Gastroesophageal sphincter (tissue), 4 donors: ENCODE results near the gene WDR20. TPM values are rescaled to one million over a fixed set of nuclear protein-coding genes. Genes with fewer than 3 reads are reported as not detected.

Source experiments
- ATAC-seq: fragments of 150-250 bp; one replicate; pipeline ENCODE4 v1.9.1; 2016; ENCODE audit warnings: mild to moderate bottlenecking, moderate library complexity
- H3K27ac ChIP-seq, 4 donors: fragments of 200-600 bp; sonication (generic) in 3 of 4; 1 replicate in 3 of 4; 2 replicates in 1 of 4; pipeline ENCODE4 v1.5.1; 2016 to 2019
- H3K27me3 ChIP-seq: fragments of 200-600 bp; sonication (generic); one replicate; pipeline ENCODE4 v1.5.1; 2019
- H3K36me3 ChIP-seq, 2 donors: fragments of 200-600 bp; sonication (generic); one replicate each; pipeline ENCODE4 v1.5.1; 2019; ENCODE audit warnings: control low read depth in 1 of 2
- H3K4me1 ChIP-seq, 3 donors: fragments of 200-600 bp; sonication (generic); 1 replicate in 2 of 3; 2 replicates in 1 of 3; pipeline ENCODE4 v1.5.1; 2016 to 2019; ENCODE audit warnings: control low read depth in 2 of 3
- H3K4me3 ChIP-seq, 2 donors: fragments of 200-600 bp; sonication (generic); one replicate each; pipeline ENCODE4 v1.5.1; 2019; ENCODE audit warnings: mild to moderate bottlenecking in 1 of 2, moderate library complexity in 1 of 2
- H3K9me3 ChIP-seq, 3 donors: fragments of 200-600 bp; sonication (generic); one replicate each; pipeline ENCODE4 v1.5.1; 2017 to 2019; ENCODE audit warnings: control low read depth in 2 of 3
- EP300 ChIP-seq: sonication (generic); formaldehyde crosslinking; IDR thresholded peaks from one replicate; pipeline ENCODE4 v1.6.1; 2017; ENCODE audit warnings: antibody characterized with exemption, mild to moderate bottlenecking
- POLR2A ChIP-seq, 2 donors: fragments of 450-650 bp; IDR thresholded peaks; one replicate each; pipeline ENCODE4 v1.6.1; 2017; ENCODE audit warnings: antibody characterized with exemption in 2 of 2, mild to moderate bottlenecking in 2 of 2, moderate library complexity in 1 of 2
- POLR2AphosphoS5 ChIP-seq: sonication (generic); formaldehyde crosslinking; IDR thresholded peaks from one replicate; pipeline ENCODE4 v1.6.1; 2017; ENCODE audit warnings: antibody characterized with exemption
- WGBS, 2 donors: methylation state at CpG; one replicate each; pipeline ENCODE4 v1.1.5; 2018; ENCODE audit warnings: low coverage in 1 of 2; 5-methylcytosine and 5-hydroxymethylcytosine counted together
- total RNA-seq, 4 donors: library from RNA; depleted of rRNA; stranded (reverse); fragments of >200 nt; gene quantifications; one replicate each; pipeline ENCODE4 v1.1.0, GENCODE V29; 2016
- TF ChIP-seq, protein P1 (sequence below), 4 experiments: fragments of 200-600 bp in 2 of 4; fragments of 450-650 bp in 2 of 4; sonication (generic) in 1 of 4; IDR thresholded peaks; one replicate each; pipeline ENCODE4 v1.5.1; 2017 to 2019; ENCODE audit warnings: antibody characterized with exemption in 4 of 4, mild to moderate bottlenecking in 2 of 4, moderate library complexity in 2 of 4

WDR20 gene, protein sequence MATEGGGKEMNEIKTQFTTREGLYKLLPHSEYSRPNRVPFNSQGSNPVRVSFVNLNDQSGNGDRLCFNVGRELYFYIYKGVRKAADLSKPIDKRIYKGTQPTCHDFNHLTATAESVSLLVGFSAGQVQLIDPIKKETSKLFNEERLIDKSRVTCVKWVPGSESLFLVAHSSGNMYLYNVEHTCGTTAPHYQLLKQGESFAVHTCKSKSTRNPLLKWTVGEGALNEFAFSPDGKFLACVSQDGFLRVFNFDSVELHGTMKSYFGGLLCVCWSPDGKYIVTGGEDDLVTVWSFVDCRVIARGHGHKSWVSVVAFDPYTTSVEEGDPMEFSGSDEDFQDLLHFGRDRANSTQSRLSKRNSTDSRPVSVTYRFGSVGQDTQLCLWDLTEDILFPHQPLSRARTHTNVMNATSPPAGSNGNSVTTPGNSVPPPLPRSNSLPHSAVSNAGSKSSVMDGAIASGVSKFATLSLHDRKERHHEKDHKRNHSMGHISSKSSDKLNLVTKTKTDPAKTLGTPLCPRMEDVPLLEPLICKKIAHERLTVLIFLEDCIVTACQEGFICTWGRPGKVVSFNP
- 10 to 100 TPM; 24.6 to 33.0 (median 28.9) TPM for total RNA-seq

DNA sequence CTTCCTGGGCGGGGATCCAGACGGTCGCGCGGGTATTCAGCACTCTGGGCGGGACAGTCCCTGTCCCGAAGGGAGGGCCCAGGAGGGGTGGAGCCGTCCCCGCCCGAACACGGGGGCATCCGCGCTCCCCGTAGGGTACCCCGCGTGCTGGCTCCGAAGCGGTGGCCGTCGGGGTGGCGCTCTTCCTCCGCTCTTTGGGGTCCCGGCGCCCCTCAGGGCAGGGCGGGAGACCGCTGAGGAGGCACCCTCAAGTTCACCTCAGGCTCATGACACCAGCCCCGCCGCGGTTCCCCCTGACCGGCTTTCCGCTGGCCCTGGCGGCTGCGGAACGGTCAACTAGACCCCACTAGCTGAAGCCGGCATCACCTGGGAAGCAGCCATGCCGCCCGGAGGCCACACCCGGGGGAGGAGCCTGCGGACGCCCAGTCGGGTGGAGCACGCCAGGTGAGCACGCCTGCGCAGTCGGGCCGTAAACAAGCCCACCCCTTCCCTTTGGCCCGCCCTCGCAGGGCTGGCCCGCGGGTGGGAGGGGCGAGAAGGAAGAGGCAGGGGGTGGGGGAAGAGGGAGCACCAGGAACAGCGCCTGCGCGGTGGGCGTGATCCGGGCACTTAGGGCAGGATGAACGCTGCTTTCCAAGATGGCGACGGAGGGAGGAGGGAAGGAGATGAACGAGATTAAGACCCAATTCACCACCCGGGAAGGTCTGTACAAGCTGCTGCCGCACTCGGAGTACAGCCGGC, at the start of gene WDR20:
Gene WDR20, plus strand, starts transcription at position 612 of the 741 bp plus-strand sequence. Its CDS starts 27 bp downstream, at position 639.
- TF ChIP-seq POLR2AphosphoS5, result peak; percentile 68
- TF ChIP-seq EP300, result no peak
- TF ChIP-seq, protein P1, sequence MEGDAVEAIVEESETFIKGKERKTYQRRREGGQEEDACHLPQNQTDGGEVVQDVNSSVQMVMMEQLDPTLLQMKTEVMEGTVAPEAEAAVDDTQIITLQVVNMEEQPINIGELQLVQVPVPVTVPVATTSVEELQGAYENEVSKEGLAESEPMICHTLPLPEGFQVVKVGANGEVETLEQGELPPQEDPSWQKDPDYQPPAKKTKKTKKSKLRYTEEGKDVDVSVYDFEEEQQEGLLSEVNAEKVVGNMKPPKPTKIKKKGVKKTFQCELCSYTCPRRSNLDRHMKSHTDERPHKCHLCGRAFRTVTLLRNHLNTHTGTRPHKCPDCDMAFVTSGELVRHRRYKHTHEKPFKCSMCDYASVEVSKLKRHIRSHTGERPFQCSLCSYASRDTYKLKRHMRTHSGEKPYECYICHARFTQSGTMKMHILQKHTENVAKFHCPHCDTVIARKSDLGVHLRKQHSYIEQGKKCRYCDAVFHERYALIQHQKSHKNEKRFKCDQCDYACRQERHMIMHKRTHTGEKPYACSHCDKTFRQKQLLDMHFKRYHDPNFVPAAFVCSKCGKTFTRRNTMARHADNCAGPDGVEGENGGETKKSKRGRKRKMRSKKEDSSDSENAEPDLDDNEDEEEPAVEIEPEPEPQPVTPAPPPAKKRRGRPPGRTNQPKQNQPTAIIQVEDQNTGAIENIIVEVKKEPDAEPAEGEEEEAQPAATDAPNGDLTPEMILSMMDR (IDR thresholded peaks at IDR 0.05), result no peak
- TF ChIP-seq POLR2A (IDR thresholded peaks at IDR 0.05), result peak; percentile 17 to 55
- ATAC-seq, result peak; percentile 99
- H3K9me3 ChIP-seq, result no peaks in the 10 kb centered on the region
- H3K4me1 ChIP-seq, result peaks cover 0 to 39% (median 17%) of the 10 kb centered on the region in 3 donors
- 2% methylated on average over 7 of the region's 64 CpGs; no CpG with 5 or more reads in 1 of the 2 donors for WGBS, 2 donors
- H3K4me3 ChIP-seq, result peak within 1 kb of the TSS; percentile 92 to 96
- peaks cover 0 to 11% of the 10 kb centered on the region in 2 donors for H3K36me3 ChIP-seq
- H3K27me3 ChIP-seq, result no peaks in the 10 kb centered on the region
- peak within 1 kb of the TSS; percentile 57 to 92 (median 87) for H3K27ac ChIP-seq

DNA sequence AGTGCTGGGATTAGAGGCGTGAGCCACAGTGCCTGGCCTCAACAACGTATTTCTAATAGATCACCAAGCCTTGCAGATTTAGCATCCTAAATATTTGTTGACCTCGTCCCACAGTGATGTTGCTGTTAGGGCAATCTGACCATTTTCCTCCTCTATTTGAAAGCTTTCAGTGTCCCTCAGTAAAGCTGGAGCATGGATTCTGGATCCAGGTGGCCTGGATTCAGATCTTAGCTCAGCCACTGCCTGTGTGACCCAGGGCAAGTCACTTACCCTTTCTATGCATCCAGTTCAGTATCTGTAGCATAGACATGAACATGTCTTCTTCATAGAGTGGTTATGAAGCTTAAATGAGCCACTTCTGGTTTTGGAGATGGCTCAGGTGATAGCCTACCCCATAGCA, 49.0 kb upstream of the WDR20 start:
- Histone ChIP-seq H3K36me3 (peaks cover 0 to 3% of the 10 kb centered on the region in 2 donors), H3K4me1 (peaks cover 0 to 21% (median under 1%) of the 10 kb centered on the region in 3 donors), H3K27me3 (no peaks in the 10 kb centered on the region), H3K27ac (no peak overlapping the region), H3K9me3 (no peaks in the 10 kb centered on the region), H3K4me3 (no peak overlapping the region)
- ATAC-seq, result no peak
- 78 to 92% methylated on average over 2 to 3 of the region's 3 CpGs for WGBS, 2 donors
- TF ChIP-seq EP300 (no peak), POLR2AphosphoS5 (no peak), POLR2A (IDR thresholded peaks at IDR 0.05) (no peak)
- TF ChIP-seq, protein P1 (IDR thresholded peaks at IDR 0.05), result no peak

DNA sequence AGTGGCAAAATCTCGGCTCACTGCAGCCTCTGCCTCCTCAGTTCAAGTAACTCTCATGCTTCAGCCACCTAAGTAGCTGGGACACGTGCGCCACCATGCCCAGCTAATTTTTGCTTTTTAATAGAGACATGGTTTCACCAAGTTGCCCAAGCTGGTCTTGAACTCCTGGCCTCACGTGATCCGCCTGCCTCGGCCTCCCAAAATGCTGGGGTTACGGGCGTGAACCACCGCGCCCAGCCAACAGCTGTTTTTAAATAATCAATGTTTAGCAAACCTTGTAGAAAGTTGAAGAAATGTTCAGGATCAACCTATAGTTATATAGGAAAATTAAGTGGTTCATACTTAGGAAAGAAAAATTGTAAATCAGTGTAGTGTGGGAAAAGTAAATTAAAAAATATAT, 46.9 kb upstream of the WDR20 start:
- WGBS, 2 donors, result 94 to 95% methylated on average over 8 to 10 of the region's 10 CpGs
- H3K36me3 ChIP-seq, result no peaks in the 10 kb centered on the region
- no peaks in the 10 kb centered on the region for H3K9me3 ChIP-seq
- peaks cover 0 to 25% (median 0%) of the 10 kb centered on the region in 3 donors for H3K4me1 ChIP-seq
- H3K27me3 ChIP-seq, result no peaks in the 10 kb centered on the region
- ATAC-seq, result no peak
- no peak overlapping the region for H3K27ac ChIP-seq
- H3K4me3 ChIP-seq, result no peak overlapping the region
- no peak for TF ChIP-seq POLR2A (IDR thresholded peaks at IDR 0.05)
- no peak for TF ChIP-seq EP300
- no peak for TF ChIP-seq POLR2AphosphoS5
- TF ChIP-seq, protein P1 (IDR thresholded peaks at IDR 0.05), result no peak

DNA sequence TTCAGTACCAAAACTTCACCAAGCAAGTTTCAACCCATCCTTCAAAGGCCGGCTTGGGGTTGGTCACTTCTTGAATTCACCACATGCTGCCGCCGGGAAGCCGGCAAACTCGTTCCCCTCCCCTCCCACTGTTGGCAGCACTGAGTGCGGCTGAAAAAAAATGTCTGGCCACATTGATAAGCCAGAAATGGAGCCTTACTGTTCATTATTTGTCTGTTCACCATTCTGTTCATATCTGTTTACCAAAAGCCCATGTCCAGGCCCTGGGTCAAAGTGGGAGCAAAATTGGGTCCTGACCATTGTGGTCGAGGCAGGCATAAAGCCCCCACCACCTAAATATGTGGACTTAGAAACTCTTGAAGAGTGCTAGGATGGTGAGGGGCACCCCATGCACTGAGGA, 45.6 kb upstream of the WDR20 start:
- no peak for TF ChIP-seq POLR2AphosphoS5
- Histone ChIP-seq H3K27ac (no peak overlapping the region), H3K4me1 (peaks cover 0 to 12% (median 0%) of the 10 kb centered on the region in 3 donors), H3K36me3 (peaks cover 0 to 3% of the 10 kb centered on the region in 2 donors), H3K9me3 (no peaks in the 10 kb centered on the region), H3K4me3 (no peak overlapping the region), H3K27me3 (no peaks in the 10 kb centered on the region)
- no peak for ATAC-seq
- WGBS, 2 donors, result 51 to 60% methylated on average over 2 to 6 of the region's 7 CpGs

DNA sequence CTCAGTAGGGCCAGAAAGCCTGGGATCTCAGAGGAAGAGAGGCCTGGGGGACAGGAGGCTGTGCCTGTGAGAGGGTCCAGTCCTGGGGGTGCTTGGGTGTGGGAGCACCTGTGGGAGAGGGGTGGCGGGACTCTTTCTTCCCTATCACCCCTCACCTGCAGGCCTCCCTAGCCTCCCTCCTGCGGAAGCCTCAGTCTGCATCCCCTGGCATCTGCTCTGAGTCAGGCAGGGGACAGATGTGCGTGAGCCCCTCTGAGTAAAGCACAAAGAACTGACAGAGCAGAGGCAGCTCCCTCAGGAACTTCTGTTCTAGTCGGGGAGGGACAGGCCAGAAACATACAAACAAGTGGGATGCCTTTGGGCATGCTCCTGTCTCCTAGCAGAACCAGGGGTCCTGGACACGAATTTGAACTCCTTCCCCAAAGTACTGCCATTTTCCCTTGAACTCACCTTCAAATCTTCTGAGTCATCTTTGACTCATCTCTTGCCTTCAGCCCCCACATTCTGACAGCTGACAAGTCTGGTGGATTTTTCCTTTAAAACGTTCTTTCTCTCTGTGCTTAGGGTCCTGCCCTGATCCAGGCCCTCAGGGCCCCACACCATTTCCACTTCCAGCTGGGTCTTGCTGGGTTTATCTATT, 44.3 kb upstream of the WDR20 start:
- Histone ChIP-seq H3K4me3 (no peak overlapping the region), H3K27ac (no peak overlapping the region), H3K36me3 (peaks cover 0 to 8% of the 10 kb centered on the region in 2 donors), H3K4me1 (peaks cover 0 to 10% (median 0%) of the 10 kb centered on the region in 3 donors), H3K27me3 (no peaks in the 10 kb centered on the region), H3K9me3 (no peaks in the 10 kb centered on the region)
- TF ChIP-seq EP300 (no peak), POLR2AphosphoS5 (no peak), POLR2A (IDR thresholded peaks at IDR 0.05) (no peak)
- TF ChIP-seq, protein P1 (IDR thresholded peaks at IDR 0.05), result no peak
- ATAC-seq, result no peak
- WGBS, 2 donors, result 61 to 100% methylated on average over 1 to 2 of the region's 6 CpGs
